Endodermal cell (in vitro differentiated cells): Measurements from ENCODE around the gene PLA2G2A. TPM values are rescaled to one million over a fixed set of nuclear protein-coding genes. Genes with fewer than 3 reads are reported as not detected.

Experiments
- DNase-seq: peaks from one replicate; pipeline ENCODE4 v3.0.0-alpha.2; 2017
- H3K27ac ChIP-seq: 2 replicates; pipeline ENCODE4 v1.5.1; 2013; ENCODE audit warnings: mild to moderate bottlenecking, low read depth, low read length, moderate library complexity
- H3K27me3 ChIP-seq: 2 replicates; pipeline ENCODE4 v1.6.1; 2013; ENCODE audit warnings: mild to moderate bottlenecking, low read length, moderate library complexity; ENCODE audit not compliant: insufficient read depth, control insufficient read depth, poor library complexity, severe bottlenecking
- H3K36me3 ChIP-seq: 2 replicates; pipeline ENCODE4 v1.7.0; 2013; ENCODE audit warnings: mild to moderate bottlenecking, low read length, moderate library complexity; ENCODE audit not compliant: control insufficient read depth, insufficient read depth
- H3K4me1 ChIP-seq: one replicate; pipeline ENCODE4 v1.7.0; 2013; ENCODE audit warnings: low read length; ENCODE audit not compliant: control insufficient read depth, insufficient read depth
- H3K4me3 ChIP-seq: 2 replicates; pipeline ENCODE4 v1.5.1; 2013; ENCODE audit warnings: mild to moderate bottlenecking, low read length, moderate library complexity
- H3K9ac ChIP-seq: 2 replicates; pipeline ENCODE4 v1.6.1; 2013; ENCODE audit warnings: mild to moderate bottlenecking, low read length, moderate library complexity; ENCODE audit not compliant: poor library complexity, severe bottlenecking; ENCODE audit errors: extremely low read depth
- H3K9me3 ChIP-seq: 2 replicates; pipeline ENCODE4 v1.6.1; 2013; ENCODE audit warnings: mild to moderate bottlenecking, low read length, moderate library complexity; ENCODE audit not compliant: control insufficient read depth
- H3K27ac Mint-ChIP-seq: 2 replicates; pipeline ENCODE4 v1.8.0; 2020; ENCODE audit warnings: mixed read lengths
- H3K27me3 Mint-ChIP-seq: 2 replicates; pipeline ENCODE4 v1.8.0; 2021; ENCODE audit warnings: mild to moderate bottlenecking, mixed read lengths; ENCODE audit not compliant: insufficient read depth
- H3K36me3 Mint-ChIP-seq: 2 replicates; pipeline ENCODE4 v1.8.0; 2020; ENCODE audit warnings: low read depth, mixed read lengths
- H3K4me1 Mint-ChIP-seq: 2 replicates; pipeline ENCODE4 v1.8.0; 2020; ENCODE audit warnings: mixed read lengths
- H3K4me3 Mint-ChIP-seq: 2 replicates; pipeline ENCODE4 v1.8.0; 2020; ENCODE audit warnings: mild to moderate bottlenecking, moderate library complexity, mixed read lengths
- H3K9me3 Mint-ChIP-seq: 2 replicates; pipeline ENCODE4 v1.8.0; 2020; ENCODE audit warnings: mild to moderate bottlenecking, mixed read lengths
- WGBS, 2 experiments: methylation state at CpG; one replicate each; pipeline versions ENCODE4 v1.1.5 to v1.1.7; 2013; ENCODE audit warnings: missing lambda C conversion rate in 2 of 2, mixed read lengths in 1 of 2; ENCODE audit not compliant: insufficient coverage in 1 of 2, insufficient read length in 1 of 2; 5-methylcytosine and 5-hydroxymethylcytosine counted together
- total RNA-seq, 2 donors: library from RNA; stranded (reverse); fragmentation: NEBNext Ultra II Directional in 1 of 2; extraction: Animal tissue kit (Norgen Biotek cat#: 25700) in 1 of 2; gene quantifications; 2 replicates in 1 of 2; 3 replicates in 1 of 2; pipeline ENCODE4 v1.2.1, GENCODE V29; 2021
- TF ChIP-seq, protein P1 (sequence below): fragments of 200-600 bp; sonication (generic); conservative IDR thresholded peaks from 2 replicates; pipeline ENCODE4 v1.5.0; 2021; ENCODE audit warnings: antibody characterized with exemption, mild to moderate bottlenecking

Gene PLA2G2A
- total RNA-seq, 2 donors from 2014 or later: 1.0 TPM; not detected in 1

DNA sequence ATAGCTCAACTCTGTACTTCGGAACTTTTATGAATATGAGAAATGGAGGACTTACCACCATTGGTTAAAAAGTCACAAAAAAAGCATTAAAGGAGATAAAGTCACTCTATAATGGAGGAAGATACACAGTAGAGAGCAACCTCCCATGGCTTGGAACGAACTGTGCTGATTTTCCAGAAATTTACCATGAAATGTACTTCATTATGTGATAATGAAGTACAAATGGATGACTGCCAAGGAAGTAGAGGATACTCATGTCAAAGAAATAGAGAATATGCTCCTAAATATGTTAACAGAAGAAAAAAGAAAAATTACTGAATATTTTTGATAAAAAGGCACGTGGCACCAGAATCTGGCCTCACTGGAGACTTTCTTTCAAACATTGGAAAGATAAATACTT is 32.4 kb downstream of the PLA2G2A start:
- Histone ChIP-seq H3K9ac (no peak overlapping the region), H3K36me3 (no peaks in the 10 kb centered on the region), H3K27me3 (no peaks in the 10 kb centered on the region), H3K27ac (no peak overlapping the region), H3K4me3 (no peak overlapping the region), H3K9me3 (no peaks in the 10 kb centered on the region), H3K4me1 (peaks cover 9% of the 10 kb centered on the region)
- Mint-ChIP-seq H3K27me3 (peaks cover 8% of the 10 kb centered on the region), H3K4me1 (peaks cover 13% of the 10 kb centered on the region), H3K36me3 (no peaks in the 10 kb centered on the region), H3K27ac (no peak overlapping the region), H3K9me3 (peaks cover 5% of the 10 kb centered on the region), H3K4me3 (no peak overlapping the region)
- 86 to 100% methylated on average over 2 to 3 of the region's 3 CpGs for WGBS, 2 experiments
- TF ChIP-seq, protein P1, sequence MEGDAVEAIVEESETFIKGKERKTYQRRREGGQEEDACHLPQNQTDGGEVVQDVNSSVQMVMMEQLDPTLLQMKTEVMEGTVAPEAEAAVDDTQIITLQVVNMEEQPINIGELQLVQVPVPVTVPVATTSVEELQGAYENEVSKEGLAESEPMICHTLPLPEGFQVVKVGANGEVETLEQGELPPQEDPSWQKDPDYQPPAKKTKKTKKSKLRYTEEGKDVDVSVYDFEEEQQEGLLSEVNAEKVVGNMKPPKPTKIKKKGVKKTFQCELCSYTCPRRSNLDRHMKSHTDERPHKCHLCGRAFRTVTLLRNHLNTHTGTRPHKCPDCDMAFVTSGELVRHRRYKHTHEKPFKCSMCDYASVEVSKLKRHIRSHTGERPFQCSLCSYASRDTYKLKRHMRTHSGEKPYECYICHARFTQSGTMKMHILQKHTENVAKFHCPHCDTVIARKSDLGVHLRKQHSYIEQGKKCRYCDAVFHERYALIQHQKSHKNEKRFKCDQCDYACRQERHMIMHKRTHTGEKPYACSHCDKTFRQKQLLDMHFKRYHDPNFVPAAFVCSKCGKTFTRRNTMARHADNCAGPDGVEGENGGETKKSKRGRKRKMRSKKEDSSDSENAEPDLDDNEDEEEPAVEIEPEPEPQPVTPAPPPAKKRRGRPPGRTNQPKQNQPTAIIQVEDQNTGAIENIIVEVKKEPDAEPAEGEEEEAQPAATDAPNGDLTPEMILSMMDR: no peak
- no peak for DNase-seq

DNA sequence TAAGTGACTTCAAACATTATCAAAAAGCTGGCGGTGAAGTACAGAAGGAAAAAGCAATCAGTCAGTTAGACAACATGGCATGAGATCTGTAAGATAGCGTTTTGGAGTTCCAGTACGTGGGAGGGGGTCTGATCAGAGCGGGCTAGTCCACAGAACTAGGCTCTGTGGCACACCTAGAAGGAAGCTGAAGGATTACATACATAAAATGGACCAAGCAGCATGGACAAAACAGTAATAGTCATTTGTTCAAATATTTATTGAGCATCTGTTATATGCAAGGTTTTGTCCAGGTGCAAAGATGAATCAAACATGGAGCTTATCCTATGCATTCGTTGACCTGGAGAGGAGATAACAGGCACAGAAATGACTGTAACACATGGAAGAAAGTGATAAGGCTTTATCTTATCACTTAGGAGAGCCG is 33.1 kb downstream of the PLA2G2A start:
- no peak overlapping the region for H3K4me3 Mint-ChIP-seq
- WGBS, 2 experiments: 81 to 86% methylated on average over 4 to 6 of the region's 6 CpGs
- Histone ChIP-seq H3K27ac (no peak overlapping the region), H3K36me3 (no peaks in the 10 kb centered on the region), H3K9me3 (peaks cover 4% of the 10 kb centered on the region), H3K4me3 (no peak overlapping the region), H3K9ac (no peak overlapping the region), H3K27me3 (no peaks in the 10 kb centered on the region), H3K4me1 (peaks cover 9% of the 10 kb centered on the region)
- TF ChIP-seq, protein P1: no peak
- H3K27ac Mint-ChIP-seq: no peak overlapping the region
- H3K27me3 Mint-ChIP-seq: peaks cover 8% of the 10 kb centered on the region
- no peak for DNase-seq
- H3K9me3 Mint-ChIP-seq: peaks cover 10% of the 10 kb centered on the region
- H3K4me1 Mint-ChIP-seq: peaks cover 13% of the 10 kb centered on the region
- H3K36me3 Mint-ChIP-seq: no peaks in the 10 kb centered on the region

DNA sequence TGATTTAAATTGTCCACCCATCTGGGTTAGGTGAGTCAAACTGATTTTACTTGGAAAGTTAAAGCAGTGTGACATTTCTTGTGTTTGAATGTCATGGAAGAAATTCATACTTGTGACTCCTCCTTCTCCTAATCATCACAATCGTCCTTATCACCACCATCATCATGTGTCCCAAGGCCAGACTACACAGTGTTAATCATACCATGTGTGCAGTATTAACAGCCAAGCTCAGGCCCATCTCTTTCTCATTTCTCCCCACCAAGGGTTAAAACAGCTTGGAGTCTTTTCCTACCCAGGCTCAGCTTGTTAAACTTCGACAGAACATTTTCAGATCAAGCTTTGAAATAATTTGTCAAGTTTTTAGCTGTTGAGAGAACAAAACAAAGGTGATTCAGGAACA is 33.5 kb downstream of the PLA2G2A start:
- H3K9me3 Mint-ChIP-seq: peaks cover 14% of the 10 kb centered on the region
- H3K4me3 ChIP-seq: no peak overlapping the region
- no peak overlapping the region for H3K9ac ChIP-seq
- H3K4me3 Mint-ChIP-seq: no peak overlapping the region
- no peaks in the 10 kb centered on the region for H3K27me3 ChIP-seq
- H3K9me3 ChIP-seq: peaks cover 9% of the 10 kb centered on the region
- H3K4me1 ChIP-seq: peaks cover 9% of the 10 kb centered on the region
- no peak overlapping the region for H3K27ac ChIP-seq
- WGBS, 2 experiments: 70 to 75% methylated on average over 1 to 2 of the region's 2 CpGs
- H3K4me1 Mint-ChIP-seq: peaks cover 13% of the 10 kb centered on the region
- H3K27ac Mint-ChIP-seq: no peak overlapping the region
- no peaks in the 10 kb centered on the region for H3K36me3 ChIP-seq
- H3K27me3 Mint-ChIP-seq: peaks cover 8% of the 10 kb centered on the region
- TF ChIP-seq, protein P1: no peak
- no peak for DNase-seq
- no peaks in the 10 kb centered on the region for H3K36me3 Mint-ChIP-seq
